Renal cortical epithelial cell (primary cell): Measurements from ENCODE around the gene LONRF3. TPM values are rescaled to one million over a fixed set of nuclear protein-coding genes. Genes with fewer than 3 reads are reported as not detected.
A peak's percentile ranks its signal among the peaks of the same experiment; 100 is the strongest.
"Not testable (repeated sequence)": the region's sequence is repeated elsewhere in the genome, so short reads cannot be mapped to it uniquely, and the experiment has no call there.

ENCODE experiments used
- DNase-seq: peaks from one replicate; pipeline ENCODE4 v3.0.0-alpha.2; 2011; ENCODE audit warnings: low read depth
- total RNA-seq: library from RNA; depleted of rRNA; stranded (reverse); fragments of >200 nt; gene quantifications from 2 replicates; pipeline ENCODE4 v1.2.3, GENCODE V29; 2014

Gene LONRF3
- total RNA-seq, 1 donor from 2014 or later: 7.2 TPM

GRCh38 chrX:118983513-118983912, 9.1 kb downstream of the LONRF3 start:
- no peak for DNase-seq

DNA sequence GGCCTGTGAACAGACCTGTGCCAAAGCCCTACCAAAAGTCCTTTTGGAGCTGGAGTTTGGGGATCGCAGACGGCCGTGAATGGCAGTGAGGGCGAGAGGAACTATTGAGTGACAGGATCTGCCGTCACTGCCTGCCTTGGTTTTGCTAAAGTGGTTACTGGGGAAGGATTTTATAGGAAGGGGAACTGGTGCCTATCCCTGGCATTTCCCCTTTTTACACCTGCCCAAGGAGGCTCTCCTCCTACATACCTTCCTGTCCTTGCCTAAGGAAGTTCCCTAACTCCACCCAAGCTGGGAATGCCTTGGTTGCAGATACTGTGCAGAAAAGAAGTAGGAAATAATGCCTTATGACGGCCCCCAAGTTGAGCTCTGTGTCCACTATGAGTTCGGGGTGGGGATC, 14.5 kb downstream of the LONRF3 start:
- no peak for DNase-seq

- no peak for DNase-seq
Measured at GRCh38 chrX:118989886-118990285, 15.5 kb downstream of the LONRF3 start.

GRCh38 chrX:118990512-118991227, 16.3 kb downstream of the LONRF3 start:
- DNase-seq: no peak

GRCh38 chrX:118992441-118993121, 18.2 kb downstream of the LONRF3 start:
- not testable (repeated sequence) for DNase-seq

DNA sequence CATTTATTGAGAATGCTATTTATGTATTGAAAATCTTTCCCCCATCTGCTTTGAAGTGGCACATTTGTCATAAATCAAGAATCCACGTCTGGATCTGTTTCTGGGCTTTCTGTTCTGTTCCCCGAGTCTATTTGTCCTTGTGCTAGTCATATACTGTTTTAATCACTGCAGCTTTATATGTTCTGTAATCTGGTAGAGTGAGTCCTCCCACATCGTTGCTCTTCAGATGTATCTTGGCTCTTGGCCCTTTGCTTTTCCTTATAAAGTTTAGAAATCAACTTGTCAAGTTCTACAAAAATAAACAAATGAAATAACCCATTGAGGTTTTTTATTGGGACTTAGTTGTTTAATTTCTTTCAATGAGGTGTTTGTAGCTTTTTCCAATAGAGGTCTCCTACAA, 29.0 kb downstream of the LONRF3 start:
- no peak for DNase-seq

DNA sequence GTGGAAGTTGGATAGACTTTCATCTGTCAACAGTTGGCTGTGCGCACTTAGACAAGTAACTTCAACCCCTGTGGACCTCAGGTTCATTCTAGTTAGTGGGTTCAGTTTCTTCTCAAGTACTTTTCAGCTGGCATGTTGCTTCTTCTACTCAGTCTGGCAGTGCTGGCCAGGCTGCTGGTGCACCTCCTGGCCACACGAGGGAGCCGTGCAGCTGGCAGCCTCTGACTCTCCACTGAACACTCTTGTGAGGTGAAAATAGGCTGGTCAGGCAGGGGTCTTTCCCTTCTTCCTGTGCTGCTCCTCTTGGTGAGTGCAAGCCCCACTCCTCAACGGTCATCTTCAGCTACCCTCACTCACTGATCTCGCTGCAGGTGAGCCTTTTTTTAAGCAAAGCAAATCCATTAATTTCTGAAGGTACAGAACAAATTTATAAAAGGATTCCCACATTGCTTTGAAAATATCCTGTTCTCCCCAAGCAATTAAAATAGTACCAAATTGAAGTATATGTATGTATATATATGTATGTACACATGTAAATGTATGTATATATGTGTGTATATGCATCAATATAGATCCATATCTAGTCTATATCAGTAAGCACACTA, 30.6 kb downstream of the LONRF3 start:
- DNase-seq: peak; percentile 16

DNA sequence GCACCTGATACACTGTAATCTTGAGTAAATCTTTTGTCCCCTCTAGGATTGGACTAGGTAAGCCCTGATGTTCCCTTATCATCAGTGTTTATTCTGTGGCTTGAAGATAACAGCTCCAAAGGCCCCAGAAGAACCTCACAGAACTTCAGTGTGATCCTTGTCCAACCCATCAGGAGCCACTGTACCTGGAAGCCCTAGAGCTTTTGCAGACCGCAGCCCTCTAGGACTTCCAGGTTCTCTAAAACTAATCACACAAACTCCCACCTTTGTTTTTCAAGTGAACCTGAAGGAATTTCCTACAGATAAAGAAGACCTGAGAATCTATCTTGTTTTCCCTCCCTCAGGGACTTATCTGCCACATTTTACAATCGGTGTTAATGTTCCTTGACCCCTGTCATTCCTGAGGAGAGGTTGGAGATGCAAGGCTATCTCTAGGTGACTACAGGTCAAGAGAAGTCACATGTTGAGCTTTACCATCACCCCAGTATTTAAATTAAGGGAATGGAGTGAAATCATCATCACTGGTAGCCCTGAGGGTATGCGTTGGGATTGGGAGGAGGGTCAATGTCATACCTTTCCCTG, 32.9 kb downstream of the LONRF3 start:
- no peak for DNase-seq

DNA sequence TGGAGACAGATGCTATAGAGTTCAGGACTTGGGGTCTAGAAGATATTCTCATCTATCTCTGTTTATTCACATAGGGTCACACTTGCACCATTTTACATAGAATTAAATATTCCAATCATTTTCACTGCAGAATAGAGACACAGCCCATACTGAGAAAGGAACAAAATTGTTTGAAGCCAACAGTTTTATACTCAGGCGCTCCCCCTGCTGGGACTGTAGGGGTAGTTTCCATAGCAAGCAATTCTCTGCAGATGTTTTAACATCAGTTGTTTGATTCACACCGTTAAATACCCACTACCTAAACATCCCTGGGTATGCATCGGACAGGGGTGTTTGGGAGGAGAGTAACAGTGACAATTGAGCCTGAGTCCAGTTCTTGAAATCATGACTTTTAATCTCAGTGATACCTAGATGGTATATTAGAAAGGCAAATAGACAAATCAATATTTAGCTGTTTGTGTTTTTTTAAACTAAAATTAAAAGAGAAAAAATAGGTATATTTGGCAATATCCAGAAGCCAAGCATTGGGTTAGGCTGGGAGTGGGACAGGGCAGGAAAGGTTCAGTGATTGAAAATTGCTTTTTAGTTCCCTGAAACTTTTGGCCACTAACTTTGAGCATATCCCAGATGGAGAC, 33.8 kb downstream of the LONRF3 start:
- no peak for DNase-seq

GRCh38 chrX:119009071-119009470, 34.7 kb downstream of the LONRF3 start:
- DNase-seq: no peak

DNA sequence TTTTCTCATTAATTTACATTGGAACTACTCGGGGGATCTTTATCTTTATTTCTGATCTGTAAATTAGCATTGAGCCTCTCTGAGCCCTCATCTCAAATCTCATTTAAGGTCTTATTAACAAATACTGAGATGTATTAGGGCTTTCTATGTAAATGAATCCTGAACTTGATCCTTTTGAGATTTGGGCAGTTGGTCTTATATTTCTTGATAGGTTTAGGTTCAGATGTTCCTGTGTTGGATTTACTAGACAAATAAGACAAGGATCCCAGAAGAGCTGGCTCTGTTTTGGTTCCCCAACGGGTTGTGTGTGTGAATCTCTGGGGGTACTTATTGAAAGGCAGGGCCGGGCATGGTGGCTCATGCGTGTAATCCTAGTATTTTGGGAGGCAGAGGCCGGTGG, 36.1 kb downstream of the LONRF3 start:
- DNase-seq: no peak

GRCh38 chrX:119013164-119013563, 38.7 kb downstream of the LONRF3 start:
- DNase-seq: no peak

DNA sequence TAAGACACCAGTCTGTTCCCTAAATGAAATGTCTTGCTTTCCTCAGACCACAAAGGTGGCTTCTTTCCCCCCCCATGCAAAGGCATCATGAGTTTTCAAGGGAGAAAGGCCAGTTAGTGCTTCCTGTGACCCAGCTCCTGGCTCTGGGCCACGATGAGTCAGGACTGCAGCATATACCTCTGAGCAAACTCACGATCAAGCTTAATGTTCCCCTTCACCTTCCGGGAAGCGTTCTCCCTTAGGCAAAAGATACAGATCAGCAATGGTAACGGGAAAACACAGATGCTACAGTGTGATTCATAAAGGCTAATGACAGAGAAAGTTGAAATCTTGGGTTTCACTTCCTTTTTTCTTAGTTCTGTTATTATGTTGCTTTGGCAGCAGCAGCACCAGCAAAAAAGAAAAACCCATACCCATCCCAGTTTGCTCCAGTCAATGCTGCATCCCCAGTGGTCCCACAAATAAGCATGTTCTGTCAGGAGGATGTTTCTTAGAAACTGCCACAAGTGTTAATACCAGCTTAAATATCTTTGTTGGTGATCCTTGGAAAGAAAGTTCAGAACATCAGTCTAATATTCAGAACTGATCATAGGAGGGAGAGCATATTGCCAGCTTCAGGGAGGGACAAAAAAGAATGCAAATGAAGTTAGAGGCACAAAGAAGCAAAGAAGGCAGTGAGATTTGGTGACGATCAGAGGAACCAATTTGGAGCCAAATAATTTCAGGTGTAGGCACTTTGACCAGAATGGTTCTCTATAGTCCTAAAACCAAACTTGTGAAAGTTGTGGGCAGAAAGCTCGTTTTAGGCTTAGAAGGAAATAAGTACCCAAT, 41.2 kb downstream of the LONRF3 start:
- peak; percentile 95 for DNase-seq

- DNase-seq: no peak
Measured at GRCh38 chrX:119017077-119017476, 42.7 kb downstream of the LONRF3 start.

- no peak for DNase-seq
Measured at GRCh38 chrX:119025900-119026299, 51.5 kb downstream of the LONRF3 start.

DNA sequence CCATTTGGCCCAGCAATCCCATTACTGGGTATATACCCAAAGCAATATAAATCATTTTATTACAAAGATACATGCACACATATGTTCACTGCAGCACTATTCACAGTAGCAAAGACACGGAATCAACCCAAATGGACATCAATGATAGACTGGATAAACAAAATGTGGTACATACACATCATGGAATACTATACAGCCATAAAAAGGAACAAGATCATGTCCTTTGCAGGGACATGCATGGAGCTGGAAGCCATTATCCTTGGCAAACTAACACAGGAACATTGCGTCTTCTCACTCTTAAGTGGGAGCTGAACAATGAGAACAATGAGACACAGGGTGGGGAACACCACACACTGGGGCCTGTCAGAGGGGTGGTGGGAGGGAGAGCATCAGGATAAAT, 51.9 kb downstream of the LONRF3 start:
- DNase-seq: not testable (repeated sequence)

DNA sequence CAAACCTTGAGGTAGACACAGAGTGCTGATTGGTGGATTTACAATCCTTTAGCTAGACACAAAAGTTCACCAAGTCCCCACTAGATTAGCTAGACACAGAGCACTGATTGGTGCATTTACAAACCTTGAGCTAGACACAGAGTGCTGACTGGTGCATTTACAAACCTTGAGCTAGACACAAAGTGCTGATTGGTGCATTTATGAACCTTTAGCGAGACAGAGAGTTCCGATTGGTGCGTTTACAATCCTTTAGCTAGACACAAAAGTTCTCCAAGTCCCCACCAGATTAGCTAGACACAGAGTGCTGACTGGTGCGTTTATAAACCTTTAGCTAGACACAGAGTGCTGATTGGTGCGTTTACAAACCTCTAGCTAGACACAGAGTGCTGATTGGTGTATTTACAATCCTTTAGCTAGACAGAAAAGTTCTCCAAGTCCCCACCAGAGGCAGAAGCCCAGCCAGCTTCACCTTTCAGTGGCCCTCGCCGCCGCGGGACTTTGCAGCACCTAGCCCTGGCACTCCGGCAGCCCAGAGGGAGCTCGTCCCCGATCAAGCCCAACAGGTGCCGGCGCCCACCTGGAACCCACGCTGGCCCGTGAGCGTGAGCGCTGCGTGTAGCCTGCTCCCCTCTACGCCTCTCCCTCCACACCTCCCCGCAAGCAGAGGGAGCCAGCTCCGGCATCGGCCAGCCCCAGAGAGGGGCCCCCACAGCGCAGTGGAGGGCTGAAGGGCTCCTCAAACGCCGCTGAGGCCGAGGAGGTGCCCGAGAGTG, 53.7 kb downstream of the LONRF3 start:
- DNase-seq: not testable (repeated sequence)

DNA sequence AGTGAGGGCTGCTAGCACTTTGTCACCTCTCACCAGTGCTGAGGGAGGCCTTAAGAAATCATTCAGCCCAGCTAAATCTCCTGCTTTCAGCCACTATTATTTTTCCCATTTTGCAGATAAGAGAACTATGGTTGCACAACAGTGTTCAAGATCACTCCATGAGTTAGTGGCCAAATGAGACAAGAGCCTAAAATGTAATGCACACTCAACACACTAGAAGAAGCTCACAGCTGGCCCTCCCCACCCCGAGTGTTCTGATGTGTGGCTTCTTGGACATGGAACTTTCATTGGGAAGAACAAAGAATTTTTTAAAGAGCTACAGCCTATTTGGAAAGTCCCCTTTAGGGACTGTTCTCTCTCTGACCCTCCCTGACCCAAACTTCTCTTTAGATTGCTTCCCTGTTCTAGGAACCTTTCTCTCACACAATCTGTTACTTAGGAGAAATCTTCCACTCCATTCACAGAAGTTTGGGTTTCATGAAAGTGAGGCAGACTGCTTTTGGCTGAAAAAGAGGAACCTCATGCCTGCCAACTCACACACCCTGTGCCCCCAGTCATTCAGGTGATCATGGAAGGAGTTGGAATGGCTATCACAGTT, 54.4 kb downstream of the LONRF3 start:
- no peak for DNase-seq

DNA sequence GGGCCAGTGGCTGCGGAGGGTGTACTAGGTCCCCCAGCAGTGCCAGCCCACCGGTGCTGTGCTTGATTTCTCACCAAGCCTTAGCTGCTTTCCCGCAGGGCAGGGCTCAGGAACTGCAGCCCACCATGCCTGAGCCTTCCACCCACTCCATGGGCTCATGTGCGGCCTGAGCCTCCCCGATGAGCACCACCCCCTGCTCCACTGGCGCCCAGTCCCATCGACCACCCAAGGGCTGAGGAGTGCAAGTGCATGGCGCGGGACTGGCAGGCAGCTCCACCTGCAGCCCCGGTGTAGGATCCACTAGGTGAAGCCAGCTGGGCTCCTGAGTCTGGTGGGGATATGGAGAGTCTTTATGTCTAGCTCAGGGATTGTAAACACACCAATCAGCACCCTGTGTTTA, 55.2 kb downstream of the LONRF3 start:
- DNase-seq: not testable (repeated sequence)

- no peak for DNase-seq
Measured at GRCh38 chrX:119030990-119031389, 56.6 kb downstream of the LONRF3 start.
